ENCODE measurements around the gene ARMH3.
"Not testable (repeated sequence)": the region's sequence is repeated elsewhere in the genome, so short reads cannot be mapped to it uniquely, and the experiment has no call there.

Gene ARMH3

DNA sequence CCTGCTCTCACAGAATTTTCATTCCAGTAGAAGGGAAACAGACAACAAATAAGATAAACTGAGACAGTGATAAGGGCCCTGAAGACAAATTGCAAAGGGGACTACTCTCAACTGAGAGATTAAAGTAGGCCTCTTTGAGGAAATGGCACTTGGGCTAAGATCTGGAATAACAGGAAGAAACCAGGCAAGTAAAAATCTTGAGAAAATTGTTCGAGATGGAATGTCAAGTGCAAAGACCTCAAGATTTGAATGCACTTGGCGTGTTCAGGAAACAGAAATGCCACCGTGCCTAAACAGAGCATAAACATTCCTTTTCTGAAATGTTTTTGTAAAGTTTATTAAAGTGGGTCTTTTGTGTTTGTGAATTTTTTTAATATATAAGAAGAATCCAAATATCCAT is 10.7 kb downstream of the ARMH3 start:
- no peak for DNase-seq (ENCODE audit: low read depth in 2 of 2)

GRCh38 chr10:102040305-102041050 is 15.5 kb downstream of the ARMH3 start:
- DNase-seq (ENCODE audit: low read depth in 2 of 2) = no peak

GRCh38 chr10:102038410-102038809 is 17.6 kb downstream of the ARMH3 start:
- no peak for DNase-seq (ENCODE audit: low read depth in 2 of 2)

GRCh38 chr10:102035807-102036206 is 20.2 kb downstream of the ARMH3 start:
- DNase-seq (ENCODE audit: low read depth in 2 of 2) = not testable (repeated sequence)

DNA sequence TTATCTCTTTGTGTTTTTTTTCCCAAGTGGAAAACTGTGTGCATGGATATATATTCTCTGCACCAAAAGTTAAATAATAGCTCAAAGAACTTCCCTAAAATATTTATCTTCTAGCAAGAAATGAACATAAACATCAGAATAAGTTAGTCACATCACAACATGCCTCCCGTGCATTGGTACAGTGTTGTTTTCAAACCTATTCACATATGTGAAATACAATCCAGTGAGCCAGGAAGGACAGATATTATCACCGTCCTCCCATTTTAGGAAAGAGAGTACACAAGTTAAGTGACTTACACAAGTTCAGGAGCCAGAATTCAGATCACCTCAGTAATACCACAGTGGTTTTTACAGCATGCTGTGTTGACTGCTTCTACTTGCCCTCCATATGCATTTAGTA is 22.2 kb downstream of the ARMH3 start:
- DNase-seq (ENCODE audit: low read depth in 2 of 2) = no peak

GRCh38 chr10:102027261-102027660 is 28.7 kb downstream of the ARMH3 start:
- no peak for DNase-seq (ENCODE audit: low read depth in 2 of 2)

DNA sequence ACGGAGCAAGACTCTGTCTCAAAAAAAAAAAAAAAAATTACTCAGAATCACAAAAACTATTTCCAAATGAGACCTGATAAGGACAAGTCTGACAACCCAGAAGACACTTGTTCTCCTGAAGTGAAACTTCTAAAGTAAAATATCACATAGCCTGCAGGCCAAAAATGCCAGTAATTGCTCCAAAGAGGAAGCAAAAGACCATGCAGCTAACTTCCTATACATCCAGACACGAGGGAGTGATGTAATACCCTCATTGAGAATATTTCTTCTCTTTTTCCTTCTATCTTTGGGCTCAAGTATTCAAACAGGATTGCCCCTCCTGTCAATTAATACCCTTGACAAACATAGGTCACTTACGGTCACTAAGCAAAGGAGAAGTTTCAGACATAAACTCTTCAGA is 31.2 kb downstream of the ARMH3 start:
- DNase-seq (ENCODE audit: low read depth in 2 of 2) = no peak

GRCh38 chr10:102020938-102021337 is 35.0 kb downstream of the ARMH3 start:
- no peak for DNase-seq (ENCODE audit: low read depth in 2 of 2)

GRCh38 chr10:102017295-102017694 is 38.7 kb downstream of the ARMH3 start:
- no peak for DNase-seq (ENCODE audit: low read depth in 2 of 2)

- no peak for DNase-seq (ENCODE audit: low read depth in 2 of 2)
Measured at GRCh38 chr10:102016416-102016815, 39.6 kb downstream of the ARMH3 start.

GRCh38 chr10:102010961-102011360 is 45.0 kb downstream of the ARMH3 start:
- DNase-seq (ENCODE audit: low read depth in 2 of 2) = no peak

- peak; percentile 75 to 77 for DNase-seq (ENCODE audit: low read depth in 2 of 2)
Measured at GRCh38 chr10:102009801-102010425, 46.1 kb downstream of the ARMH3 start.

GRCh38 chr10:102007796-102008195 is 48.2 kb downstream of the ARMH3 start:
- DNase-seq (ENCODE audit: low read depth in 2 of 2) = no peak

GRCh38 chr10:102007031-102007430 is 48.9 kb downstream of the ARMH3 start:
- not testable (repeated sequence) for DNase-seq (ENCODE audit: low read depth in 2 of 2)

DNA sequence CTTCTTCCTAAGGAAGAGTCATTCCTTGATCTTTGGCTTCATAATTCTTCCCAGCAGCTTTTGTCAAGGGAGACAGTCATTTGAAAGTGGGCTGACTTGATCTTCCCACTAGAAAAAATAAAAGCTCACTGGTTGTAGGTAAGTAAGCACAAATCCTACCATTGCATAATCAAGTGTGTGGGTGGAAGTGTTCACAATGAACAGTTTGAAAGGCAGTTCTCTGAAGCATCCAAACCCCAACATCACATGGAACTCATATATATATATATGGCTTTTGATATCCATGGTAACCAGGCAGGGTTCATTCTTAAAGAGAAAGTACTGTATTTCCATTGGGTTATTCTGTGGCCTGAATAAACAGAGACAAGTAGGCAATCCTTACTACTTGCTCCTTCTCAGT is 51.6 kb downstream of the ARMH3 start:
- DNase-seq (ENCODE audit: low read depth in 2 of 2) = no peak

- DNase-seq (ENCODE audit: low read depth in 2 of 2) = no peak
Measured at GRCh38 chr10:102003541-102003940, 52.4 kb downstream of the ARMH3 start.

DNA sequence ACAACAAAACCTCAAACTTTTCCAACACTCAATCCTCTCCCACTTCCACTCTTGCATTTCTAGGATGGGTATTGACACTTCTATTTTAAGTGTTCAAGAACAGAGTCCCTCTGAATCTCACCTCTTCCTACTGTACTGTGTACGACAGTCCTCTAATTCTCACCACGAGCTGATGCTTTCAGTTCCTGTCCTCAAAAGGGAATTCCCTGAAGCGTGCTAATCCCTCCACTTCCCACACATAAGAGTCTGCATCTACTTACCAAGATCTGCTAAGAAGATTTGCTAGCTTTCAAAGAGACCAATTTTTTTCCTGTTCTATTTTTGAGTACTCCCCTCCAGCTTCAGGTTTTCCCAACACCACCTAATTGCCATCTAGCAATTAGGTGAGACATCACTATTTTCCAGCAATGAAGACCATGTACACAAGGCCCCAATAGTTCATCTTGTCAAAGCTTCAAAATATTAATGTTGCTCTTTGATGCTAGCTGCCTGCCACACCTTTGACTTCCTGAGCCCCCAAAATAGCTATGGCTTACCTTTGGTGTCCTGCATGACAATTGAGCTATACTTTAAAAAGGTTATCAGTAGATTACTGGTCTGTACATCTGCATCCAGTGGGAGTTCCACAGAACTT is 54.4 kb downstream of the ARMH3 start:
- no peak for DNase-seq (ENCODE audit: low read depth in 2 of 2)

DNA sequence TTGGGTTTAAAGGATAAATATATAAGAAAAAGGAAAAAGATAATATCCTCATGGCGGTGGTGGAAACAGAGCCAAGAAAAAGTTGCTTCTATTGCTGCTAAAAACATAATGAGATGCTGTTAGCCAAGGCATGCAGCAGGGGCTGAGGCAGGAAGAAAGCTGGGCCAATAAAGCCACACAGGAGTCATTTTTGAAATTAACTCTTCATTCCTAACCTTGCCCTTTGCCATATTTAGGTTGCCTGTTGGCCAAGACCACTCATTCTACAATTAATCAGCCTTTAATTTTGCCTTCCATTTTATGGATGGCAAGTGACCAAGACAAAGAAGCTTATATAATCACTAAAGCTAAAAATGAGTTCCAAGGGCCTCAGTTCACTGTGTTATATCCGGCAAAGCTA is 58.2 kb downstream of the ARMH3 start:
- no peak for DNase-seq (ENCODE audit: low read depth in 2 of 2)

DNA sequence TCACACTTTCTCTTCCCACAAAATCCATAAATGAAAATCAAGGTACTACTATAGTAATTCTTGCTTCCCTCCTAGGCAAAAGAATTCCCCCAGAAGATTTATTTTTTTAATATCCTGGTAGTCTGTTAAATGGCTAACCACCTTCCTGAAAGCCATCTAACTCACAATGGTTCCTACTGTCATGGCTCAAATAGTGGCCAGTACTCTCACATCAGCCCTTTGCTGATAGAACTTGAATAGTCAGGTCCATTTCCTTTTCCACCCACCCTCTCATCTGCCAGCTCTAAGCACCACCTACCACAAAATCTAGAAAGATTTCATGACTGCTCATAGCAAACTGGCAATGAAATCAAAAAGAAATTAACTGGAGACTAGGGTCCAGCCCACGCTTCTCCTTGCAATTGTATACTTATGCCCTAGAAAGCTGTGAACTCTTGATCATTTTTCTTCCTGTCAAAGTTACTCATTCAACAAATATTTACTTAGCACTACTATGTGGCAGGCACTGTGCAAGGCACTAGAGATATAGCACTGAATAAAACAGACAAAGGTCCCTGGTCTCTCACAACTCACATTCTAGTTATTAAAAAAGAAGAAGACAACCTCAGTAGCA is 60.4 kb downstream of the ARMH3 start:
- no peak for DNase-seq (ENCODE audit: low read depth in 2 of 2)

- DNase-seq (ENCODE audit: low read depth in 2 of 2) = no peak
Measured at GRCh38 chr10:101993651-101994200, 62.2 kb downstream of the ARMH3 start.

DNA sequence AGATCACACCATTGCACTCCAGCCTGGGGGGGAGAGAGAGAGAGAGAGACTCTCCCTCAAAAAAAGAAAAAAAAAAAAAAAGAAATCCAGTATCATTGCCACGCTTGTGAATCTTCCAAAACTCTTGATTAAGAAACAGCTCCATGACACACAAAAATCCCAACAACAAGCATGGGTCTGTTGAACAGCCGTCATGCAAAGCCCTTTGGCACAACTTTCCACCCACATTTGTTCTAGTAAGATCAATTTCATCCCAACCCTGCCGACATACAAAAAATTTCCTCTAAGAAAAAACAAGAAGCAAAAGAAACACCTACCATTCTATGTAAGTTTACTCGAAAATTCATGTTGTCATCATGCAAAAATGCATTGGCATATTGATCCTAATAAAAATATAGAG is 62.8 kb downstream of the ARMH3 start:
- DNase-seq (ENCODE audit: low read depth in 2 of 2) = no peak

GRCh38 chr10:101987136-101987535 is 68.8 kb downstream of the ARMH3 start:
- no peak for DNase-seq (ENCODE audit: low read depth in 2 of 2)

All from fibroblast of skin of left biceps (primary cell).